ENCODE measurements around the gene SAT1. TPM values are rescaled to one million over a fixed set of nuclear protein-coding genes. Genes with fewer than 3 reads are reported as not detected.

Gene SAT1
- total and polyA plus RNA-seq, 4 donors, result 606 to 2,339 (median 1,213) TPM

Small RNAs within 50 kb of the gene (small RNA-seq; reads per million reads assigned to genes)
- not detected for gene RF00019 (ENCODE audit: low replicate concordance)

Other genes starting within 250 kb of the SAT1 start
- 100 to 1,000 TPM in 1 of 2 donors, 10 to 100 TPM in 1; 52.4 to 109 TPM for gene PRDX4, start 115.7 kb upstream of the SAT1 start, total RNA-seq
- 100 to 1,000 TPM in 1 of 2 donors, 10 to 100 TPM in 1; 57.6 to 160 TPM for gene PRDX4, start 115.7 kb upstream of the SAT1 start, polyA plus RNA-seq
- 10 to 100 TPM; 30.5 to 46.7 TPM for gene ACOT9, start 39.9 kb upstream of the SAT1 start, total RNA-seq
- 10 to 100 TPM; 44.0 to 46.2 TPM for gene ACOT9, start 39.9 kb upstream of the SAT1 start, polyA plus RNA-seq
- 10 to 100 TPM in 1 of 2 donors, 1 to 10 TPM in 1; 8.9 to 25.0 TPM for gene APOO, start 124.8 kb downstream of the SAT1 start, total RNA-seq
- gene APOO, start 124.8 kb downstream of the SAT1 start, polyA plus RNA-seq, result 10 to 100 TPM; 21.0 to 24.2 TPM
- under 1 TPM in 1 of 2 donors, not detected in 1; 0.15 TPM for gene CXorf58, start 124.8 kb downstream of the SAT1 start, total RNA-seq
- under 1 TPM; 0.12 to 0.15 TPM for gene CXorf58, start 124.8 kb downstream of the SAT1 start, polyA plus RNA-seq
- 10 to 100 TPM in 1 of 2 donors, 1 to 10 TPM in 1; 5.5 to 18.9 TPM for gene KLHL15, start 244.0 kb downstream of the SAT1 start, total RNA-seq
- 1 to 10 TPM; 1.7 to 2.4 TPM for gene KLHL15, start 244.0 kb downstream of the SAT1 start, polyA plus RNA-seq